Stimulated activated naive CD8-positive, alpha-beta T cell treated with anti-CD3 and anti-CD28 coated beads, Interleukin-15, amount 100 ng/mL, for 72 hours (primary cell): ENCODE measurements around the gene ZDHHC14.
A peak's percentile ranks its signal among the peaks of the same experiment; 100 is the strongest.
"Not testable (repeated sequence)": the region's sequence is repeated elsewhere in the genome, so short reads cannot be mapped to it uniquely, and the experiment has no call there.

Experiments
- ATAC-seq: fragments of 150-1000 bp; cut with Tn5 transposase; 2 replicates; pipeline ENCODE4 v1.10.0; 2021; ENCODE audit warnings: mild to moderate bottlenecking, moderate library complexity
- DNase-seq, 2 donors: peaks; one replicate each; pipeline ENCODE4 v3.0.0; 2021 to 2022
- H3K27ac Mint-ChIP-seq, 2 donors: one replicate each; pipeline ENCODE4 v1.8.0; 2022; ENCODE audit warnings: mild to moderate bottlenecking in 2 of 2, mixed read lengths in 2 of 2, moderate library complexity in 2 of 2
- H3K27me3 Mint-ChIP-seq: one replicate; pipeline ENCODE4 v1.8.0; 2022; ENCODE audit warnings: mixed read lengths
- H3K4me1 Mint-ChIP-seq: one replicate; pipeline ENCODE4 v1.8.0; 2022; ENCODE audit warnings: mild to moderate bottlenecking, mixed read lengths
- H3K4me3 Mint-ChIP-seq, 2 donors: one replicate each; pipeline ENCODE4 v1.8.0; 2022; ENCODE audit warnings: mild to moderate bottlenecking in 2 of 2, mixed read lengths in 2 of 2, moderate library complexity in 1 of 2
- H3K9me3 Mint-ChIP-seq, 2 donors: one replicate each; pipeline ENCODE4 v1.8.0; 2022; ENCODE audit warnings: mixed read lengths in 2 of 2

ZDHHC14 gene

DNA sequence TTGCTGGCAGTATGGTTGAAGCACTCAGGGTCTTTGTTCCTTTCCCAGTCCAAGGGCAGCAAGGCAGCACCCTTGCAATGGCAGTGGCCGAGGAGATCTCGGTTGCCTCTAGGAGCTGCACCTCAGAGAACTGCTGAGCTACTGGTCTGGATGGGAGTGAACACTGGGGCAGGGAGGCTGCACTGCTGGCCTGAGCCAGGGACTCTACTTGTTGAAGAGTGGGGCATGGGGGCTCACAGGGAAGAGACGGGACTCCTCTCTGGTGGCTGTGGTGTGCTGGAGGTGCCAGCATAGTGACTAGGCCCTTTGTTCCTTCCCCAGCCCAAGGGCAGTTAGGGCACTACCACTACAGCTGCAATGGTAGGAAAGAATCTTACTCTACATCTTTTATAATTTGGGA, 203.0 kb downstream of the ZDHHC14 start:
- Mint-ChIP-seq H3K27me3 (peaks cover 15% of the 10 kb centered on the region), H3K27ac (no peak overlapping the region), H3K4me3 (no peak overlapping the region), H3K4me1 (peaks cover 9% of the 10 kb centered on the region), H3K9me3 (peaks cover 4 to 20% of the 10 kb centered on the region in 2 donors)
- DNase-seq (no peak), ATAC-seq (no peak)

DNA sequence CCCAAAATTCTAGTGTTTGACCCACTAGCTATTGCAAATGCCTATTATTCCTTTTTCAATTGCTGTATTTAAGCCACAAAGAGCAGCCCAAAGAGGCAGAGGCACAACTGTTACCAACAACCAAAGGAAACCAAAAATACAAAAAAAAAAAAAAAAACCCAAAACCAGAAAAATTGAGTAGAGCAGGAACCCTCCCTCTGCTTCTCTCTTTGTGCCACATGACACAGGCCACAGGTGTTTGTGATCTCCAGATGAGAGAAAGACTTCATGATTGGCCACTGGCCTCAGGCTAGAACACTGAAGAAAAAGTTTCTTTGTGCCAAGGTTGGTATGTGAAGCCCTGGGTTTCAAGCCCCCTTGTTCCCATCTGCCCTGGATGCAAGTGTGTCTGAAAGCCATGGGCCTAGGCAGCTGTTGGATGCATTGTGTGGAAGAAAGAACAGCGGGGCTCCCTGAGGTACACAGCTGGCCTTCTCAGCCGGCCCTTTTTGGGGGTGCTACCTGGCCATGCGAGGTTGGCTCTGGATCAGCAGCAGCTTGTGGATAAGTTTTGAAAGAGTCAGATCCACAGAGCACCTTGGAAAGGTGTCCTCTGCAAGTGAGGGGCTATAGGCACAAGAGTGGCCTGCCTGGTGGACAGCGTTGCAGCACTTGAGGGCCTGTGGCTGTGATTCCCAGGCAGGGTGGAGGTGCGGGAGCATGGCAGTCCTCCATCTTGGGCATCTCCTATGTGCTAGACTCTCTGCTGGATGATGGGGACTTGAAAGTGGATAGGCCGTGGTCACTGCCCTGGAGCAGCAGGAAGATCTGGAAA, 204.5 kb downstream of the ZDHHC14 start:
- Mint-ChIP-seq H3K4me3 (no peak overlapping the region), H3K4me1 (peaks cover 9% of the 10 kb centered on the region), H3K27ac (peak overlapping the region in 1 of 2 donors; percentile 42), H3K27me3 (peaks cover 15% of the 10 kb centered on the region), H3K9me3 (peaks cover 12 to 35% of the 10 kb centered on the region in 2 donors)
- DNase-seq, result no peak
- ATAC-seq, result no peak

DNA sequence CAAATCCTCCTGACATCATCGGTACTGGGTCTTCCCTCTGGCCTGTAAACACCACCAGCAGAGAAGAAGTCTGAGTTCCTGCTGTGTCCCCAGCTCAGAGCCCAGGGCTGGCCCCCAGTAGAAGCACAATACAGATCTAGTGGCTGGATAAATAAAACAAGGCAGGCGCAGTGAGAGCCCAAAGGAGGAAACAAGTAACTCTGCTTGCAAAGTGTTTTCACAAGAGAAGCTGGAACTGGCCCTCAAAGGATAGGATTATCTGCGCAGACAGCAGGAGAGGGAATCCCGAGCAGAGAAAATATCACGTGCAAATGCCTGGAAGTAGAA, 205.1 kb downstream of the ZDHHC14 start:
- Mint-ChIP-seq H3K9me3 (peaks cover 12 to 40% of the 10 kb centered on the region in 2 donors), H3K4me3 (no peak overlapping the region), H3K4me1 (peaks cover 9% of the 10 kb centered on the region), H3K27me3 (peaks cover 15% of the 10 kb centered on the region), H3K27ac (no peak overlapping the region)
- ATAC-seq (no peak), DNase-seq (no peak)

DNA sequence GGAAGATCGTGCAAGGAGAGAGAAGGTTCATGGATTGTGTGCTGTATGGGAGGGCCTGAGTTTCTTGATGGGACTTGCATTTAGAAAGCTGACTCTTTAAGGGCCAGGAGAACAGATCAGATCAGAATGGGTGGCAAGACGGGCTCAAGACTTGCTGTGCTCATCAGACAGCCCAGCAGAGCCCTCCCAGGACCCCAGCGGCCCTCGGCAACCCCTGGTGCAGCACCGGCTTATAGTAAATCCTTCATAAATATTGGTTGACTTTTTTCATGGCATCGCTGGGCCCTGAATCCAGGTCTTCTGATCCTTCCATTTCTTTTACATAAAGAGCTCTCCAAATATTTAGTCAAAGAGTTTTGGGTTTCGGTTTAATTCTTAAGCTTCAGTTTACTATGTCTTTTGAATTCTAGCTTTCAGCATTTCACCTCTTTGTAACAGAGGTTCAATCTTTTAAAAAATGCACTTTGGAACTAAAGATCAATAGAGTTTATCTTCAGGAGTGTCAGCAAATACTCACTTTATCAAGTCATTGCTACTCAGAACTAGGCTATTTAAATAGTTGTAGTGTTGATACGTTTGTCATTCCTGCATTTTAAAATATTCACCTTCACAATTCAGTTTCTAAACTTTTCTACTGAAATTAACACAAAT, 205.6 kb downstream of the ZDHHC14 start:
- Mint-ChIP-seq H3K4me3 (no peak overlapping the region), H3K27me3 (peaks cover 15% of the 10 kb centered on the region), H3K4me1 (peaks cover 9% of the 10 kb centered on the region), H3K27ac (peak overlapping the region in 1 of 2 donors; percentile 14), H3K9me3 (peaks cover 18 to 46% of the 10 kb centered on the region in 2 donors)
- DNase-seq (no peak), ATAC-seq (no peak)

- peaks cover 19 to 46% of the 10 kb centered on the region in 2 donors for H3K9me3 Mint-ChIP-seq
- DNase-seq (no peak), ATAC-seq (no peak)
- no peak overlapping the region for H3K27ac Mint-ChIP-seq
- H3K4me3 Mint-ChIP-seq, result no peak overlapping the region
- peaks cover 14% of the 10 kb centered on the region for H3K27me3 Mint-ChIP-seq
- peaks cover 9% of the 10 kb centered on the region for H3K4me1 Mint-ChIP-seq
Observed at GRCh38 chr6:157587127-157587926, 206.3 kb downstream of the ZDHHC14 start.

DNA sequence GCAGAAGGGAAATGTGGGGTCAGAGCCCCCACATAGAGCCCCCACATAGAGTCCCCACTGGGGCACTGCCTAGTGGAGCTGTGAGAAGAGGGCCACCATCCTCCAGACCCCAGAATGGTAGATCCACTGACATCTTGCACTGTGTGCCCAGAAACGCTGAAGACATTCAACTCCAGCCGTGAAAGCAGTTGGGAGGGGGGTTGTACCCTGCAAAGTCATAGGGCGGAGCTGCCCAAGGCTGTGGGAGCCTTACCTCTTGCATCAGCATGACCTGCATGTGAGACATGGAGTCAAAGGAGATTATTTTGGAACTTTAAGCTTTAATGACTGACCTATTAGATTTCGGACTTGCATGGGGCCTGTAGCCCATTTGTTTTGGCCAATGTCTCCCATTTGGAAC, 209.7 kb downstream of the ZDHHC14 start:
- not testable (repeated sequence) for H3K4me3 Mint-ChIP-seq, H3K27me3 Mint-ChIP-seq, DNase-seq, H3K4me1 Mint-ChIP-seq, ATAC-seq, H3K27ac Mint-ChIP-seq
- peaks cover 19 to 32% of the 10 kb centered on the region in 2 donors for H3K9me3 Mint-ChIP-seq

DNA sequence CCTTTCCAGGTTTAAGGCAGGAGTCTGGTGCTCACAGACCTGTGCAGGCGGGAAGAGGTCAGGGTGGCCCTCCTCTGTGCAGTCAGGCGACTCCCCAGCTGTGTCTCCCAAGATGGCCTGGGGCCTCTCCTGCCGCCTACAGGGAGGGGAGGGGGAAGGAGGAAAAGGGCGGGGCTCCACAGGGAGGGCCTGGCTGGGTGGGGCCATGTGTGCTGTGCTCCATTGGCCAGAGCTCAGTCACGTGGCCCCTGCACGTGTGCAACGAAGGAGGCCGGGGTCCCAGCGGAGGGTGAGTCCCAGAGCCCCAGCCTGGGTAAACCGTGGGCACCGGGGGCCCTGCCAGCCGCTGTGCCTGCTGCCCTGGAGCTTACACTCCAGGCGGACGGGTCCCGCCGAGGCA, 211.6 kb downstream of the ZDHHC14 start:
- no peak overlapping the region for H3K27ac Mint-ChIP-seq
- no peak overlapping the region for H3K4me3 Mint-ChIP-seq
- DNase-seq, result no peak
- H3K27me3 Mint-ChIP-seq, result no peaks in the 10 kb centered on the region
- ATAC-seq, result peak; percentile 46
- H3K9me3 Mint-ChIP-seq, result peaks cover 19 to 32% of the 10 kb centered on the region in 2 donors
- peaks cover 2% of the 10 kb centered on the region for H3K4me1 Mint-ChIP-seq

DNA sequence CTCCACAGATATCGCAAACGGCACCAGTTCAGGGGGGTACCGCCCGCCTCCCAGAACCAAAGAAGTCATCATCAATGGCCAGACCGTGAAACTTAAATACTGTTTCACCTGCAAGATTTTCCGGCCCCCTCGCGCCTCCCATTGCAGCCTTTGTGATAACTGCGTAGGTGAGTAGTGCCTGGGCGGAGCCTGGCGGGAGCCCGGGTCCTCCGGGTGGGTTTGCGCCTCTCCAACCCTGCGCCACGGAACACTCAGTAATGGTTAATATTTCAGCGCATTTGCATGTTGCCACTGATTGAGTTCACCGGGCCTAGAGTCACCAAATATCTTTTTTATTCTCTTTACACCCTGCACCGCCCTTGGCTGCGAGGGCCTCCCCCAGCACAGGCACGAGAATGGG, 212.0 kb downstream of the ZDHHC14 start:
- no peak overlapping the region for H3K4me3 Mint-ChIP-seq
- peaks cover 19 to 32% of the 10 kb centered on the region in 2 donors for H3K9me3 Mint-ChIP-seq

GRCh38 chr6:157593596-157593995, 212.6 kb downstream of the ZDHHC14 start:
- no peak overlapping the region for H3K4me3 Mint-ChIP-seq
- ATAC-seq (no peak), DNase-seq (no peak)
- H3K9me3 Mint-ChIP-seq, result peaks cover 19 to 32% of the 10 kb centered on the region in 2 donors
- H3K27me3 Mint-ChIP-seq, result no peaks in the 10 kb centered on the region
- H3K27ac Mint-ChIP-seq, result no peak overlapping the region
- H3K4me1 Mint-ChIP-seq, result peaks cover 8% of the 10 kb centered on the region

More for the DNA sequence above, 212.0 kb downstream of the ZDHHC14 start:
- Mint-ChIP-seq H3K27me3 (no peaks in the 10 kb centered on the region), H3K4me1 (peaks cover 6% of the 10 kb centered on the region), H3K27ac (no peak overlapping the region)
- ATAC-seq, result no peak
- no peak for DNase-seq

- no peak overlapping the region for H3K27ac Mint-ChIP-seq
- DNase-seq (no peak), ATAC-seq (no peak)
- peaks cover 14 to 25% of the 10 kb centered on the region in 2 donors for H3K9me3 Mint-ChIP-seq
- H3K27me3 Mint-ChIP-seq, result no peaks in the 10 kb centered on the region
- no peak overlapping the region for H3K4me3 Mint-ChIP-seq
- peaks cover 8% of the 10 kb centered on the region for H3K4me1 Mint-ChIP-seq
Observed at GRCh38 chr6:157594292-157594691, 213.3 kb downstream of the ZDHHC14 start.

DNA sequence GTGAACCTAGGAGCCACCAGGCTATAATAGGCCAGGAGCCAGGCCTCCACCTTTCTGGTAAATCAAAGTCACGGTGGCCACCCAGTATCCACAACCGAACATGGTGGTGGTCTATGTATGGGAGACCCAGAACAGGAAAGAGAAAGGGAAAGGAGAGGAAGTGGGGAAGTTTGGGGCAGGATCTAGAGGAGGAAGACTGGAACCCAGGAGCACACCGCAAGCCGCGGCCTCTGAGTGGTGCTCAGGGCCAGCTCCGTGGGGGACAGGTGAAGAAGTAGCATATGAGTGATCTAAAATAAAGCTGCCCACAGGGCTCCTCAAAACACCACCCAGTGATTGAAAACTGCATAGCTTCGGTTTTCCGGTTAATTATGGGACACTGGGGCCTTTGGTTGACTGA, 214.8 kb downstream of the ZDHHC14 start:
- DNase-seq (no peak), ATAC-seq (no peak)
- Mint-ChIP-seq H3K27ac (no peak overlapping the region), H3K9me3 (peaks cover 7 to 10% of the 10 kb centered on the region in 2 donors), H3K4me1 (peaks cover 8% of the 10 kb centered on the region), H3K4me3 (no peak overlapping the region), H3K27me3 (no peaks in the 10 kb centered on the region)

DNA sequence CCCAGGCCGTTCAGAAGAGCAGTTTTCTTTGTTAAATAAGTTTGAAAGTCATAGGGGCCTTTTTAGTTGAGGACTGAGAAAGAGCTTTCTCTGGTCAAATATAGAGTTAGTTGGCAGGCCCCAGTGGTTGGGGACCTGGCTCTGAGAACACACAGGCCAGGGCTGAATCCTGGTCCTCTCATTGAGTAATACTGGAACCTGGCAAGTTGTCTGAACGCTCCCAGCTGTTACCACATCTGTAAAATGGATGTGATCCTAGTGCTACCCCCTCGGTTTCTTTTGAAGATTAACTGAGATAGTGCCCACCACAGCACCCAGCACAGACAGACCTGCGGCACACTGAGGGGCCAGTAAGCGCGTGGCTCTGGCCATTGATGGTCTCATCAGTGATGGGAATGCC, 215.5 kb downstream of the ZDHHC14 start:
- no peak for ATAC-seq
- no peak for DNase-seq
- H3K4me1 Mint-ChIP-seq, result peaks cover 8% of the 10 kb centered on the region
- no peak overlapping the region for H3K27ac Mint-ChIP-seq
- no peaks in the 10 kb centered on the region for H3K27me3 Mint-ChIP-seq
- peaks cover 2 to 3% of the 10 kb centered on the region in 2 donors for H3K9me3 Mint-ChIP-seq
- no peak overlapping the region for H3K4me3 Mint-ChIP-seq

GRCh38 chr6:157596886-157597285, 215.9 kb downstream of the ZDHHC14 start:
- H3K27ac Mint-ChIP-seq, result no peak overlapping the region
- ATAC-seq (no peak), DNase-seq (no peak)
- H3K4me3 Mint-ChIP-seq, result no peak overlapping the region
- H3K27me3 Mint-ChIP-seq, result no peaks in the 10 kb centered on the region
- peaks cover 8% of the 10 kb centered on the region for H3K4me1 Mint-ChIP-seq
- no peaks in the 10 kb centered on the region for H3K9me3 Mint-ChIP-seq

- ATAC-seq (peak; percentile 59), DNase-seq (peak; percentile 27 to 42)
- Mint-ChIP-seq H3K27ac (peak overlapping the region in 1 of 2 donors; percentile 31), H3K4me1 (peaks cover 8% of the 10 kb centered on the region), H3K9me3 (no peaks in the 10 kb centered on the region), H3K27me3 (no peaks in the 10 kb centered on the region), H3K4me3 (no peak overlapping the region)
Observed at GRCh38 chr6:157597461-157598312, 216.7 kb downstream of the ZDHHC14 start.

GRCh38 chr6:157599191-157599590, 218.2 kb downstream of the ZDHHC14 start:
- H3K9me3 Mint-ChIP-seq, result no peaks in the 10 kb centered on the region
- peaks cover 8% of the 10 kb centered on the region for H3K4me1 Mint-ChIP-seq
- ATAC-seq (no peak), DNase-seq (no peak)
- no peak overlapping the region for H3K4me3 Mint-ChIP-seq
- no peak overlapping the region for H3K27ac Mint-ChIP-seq
- no peaks in the 10 kb centered on the region for H3K27me3 Mint-ChIP-seq
